Measurements from ENCODE around the gene GPATCH2L.

GPATCH2L gene

DNA sequence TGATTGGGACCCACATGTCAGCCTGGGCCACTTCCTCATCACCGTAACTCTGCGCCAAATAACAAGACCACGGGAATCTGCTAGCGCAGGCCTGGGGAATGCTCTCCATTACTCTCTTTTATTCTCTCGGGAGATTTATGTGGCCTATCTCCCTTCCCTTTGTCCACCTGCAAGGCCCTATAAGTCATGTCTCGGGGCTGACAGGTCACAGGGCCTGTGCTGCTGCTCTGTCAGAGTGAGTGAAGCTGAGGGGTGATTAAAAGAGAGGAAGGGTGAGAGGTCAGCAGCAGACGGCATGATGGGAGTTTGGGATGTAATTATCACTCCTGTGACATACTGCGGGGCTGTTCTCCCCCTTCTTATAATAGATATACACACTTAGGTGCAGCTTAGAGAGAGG lies 26.2 kb upstream of the GPATCH2L start:
- Histone ChIP-seq H3K4me2 (ENCODE audit: low read length) (no peak overlapping the region), H3K4me3 (ENCODE audit: low read length) (no peak overlapping the region), H3K27me3 (ENCODE audit: low read depth, low read length) (no peaks in the 10 kb centered on the region), H3K79me2 (ENCODE audit: low read length) (no peaks in the 10 kb centered on the region), H3K4me1 (ENCODE audit: low read length) (peaks cover 14% of the 10 kb centered on the region), H3K27ac (ENCODE audit: low read length) (no peak overlapping the region), H3K9me3 (ENCODE audit: insufficient read depth, low read length) (no peaks in the 10 kb centered on the region), H4K20me1 (ENCODE audit: insufficient read depth, low read length) (no peaks in the 10 kb centered on the region), H2AFZ (ENCODE audit: low read depth, low read length) (no peak overlapping the region), H3K36me3 (replicated peaks; ENCODE audit: low read depth, low read length) (no peaks in the 10 kb centered on the region), H3K9ac (ENCODE audit: low read length) (no peak overlapping the region)
- TF ChIP-seq, protein P1, sequence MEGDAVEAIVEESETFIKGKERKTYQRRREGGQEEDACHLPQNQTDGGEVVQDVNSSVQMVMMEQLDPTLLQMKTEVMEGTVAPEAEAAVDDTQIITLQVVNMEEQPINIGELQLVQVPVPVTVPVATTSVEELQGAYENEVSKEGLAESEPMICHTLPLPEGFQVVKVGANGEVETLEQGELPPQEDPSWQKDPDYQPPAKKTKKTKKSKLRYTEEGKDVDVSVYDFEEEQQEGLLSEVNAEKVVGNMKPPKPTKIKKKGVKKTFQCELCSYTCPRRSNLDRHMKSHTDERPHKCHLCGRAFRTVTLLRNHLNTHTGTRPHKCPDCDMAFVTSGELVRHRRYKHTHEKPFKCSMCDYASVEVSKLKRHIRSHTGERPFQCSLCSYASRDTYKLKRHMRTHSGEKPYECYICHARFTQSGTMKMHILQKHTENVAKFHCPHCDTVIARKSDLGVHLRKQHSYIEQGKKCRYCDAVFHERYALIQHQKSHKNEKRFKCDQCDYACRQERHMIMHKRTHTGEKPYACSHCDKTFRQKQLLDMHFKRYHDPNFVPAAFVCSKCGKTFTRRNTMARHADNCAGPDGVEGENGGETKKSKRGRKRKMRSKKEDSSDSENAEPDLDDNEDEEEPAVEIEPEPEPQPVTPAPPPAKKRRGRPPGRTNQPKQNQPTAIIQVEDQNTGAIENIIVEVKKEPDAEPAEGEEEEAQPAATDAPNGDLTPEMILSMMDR (IDR thresholded peaks at IDR 0.05; ENCODE audit: low read depth, low read length): no peak
- no peak for TF ChIP-seq EZH2phosphoT487 (IDR thresholded peaks at IDR 0.05; ENCODE audit: low read depth)

DNA sequence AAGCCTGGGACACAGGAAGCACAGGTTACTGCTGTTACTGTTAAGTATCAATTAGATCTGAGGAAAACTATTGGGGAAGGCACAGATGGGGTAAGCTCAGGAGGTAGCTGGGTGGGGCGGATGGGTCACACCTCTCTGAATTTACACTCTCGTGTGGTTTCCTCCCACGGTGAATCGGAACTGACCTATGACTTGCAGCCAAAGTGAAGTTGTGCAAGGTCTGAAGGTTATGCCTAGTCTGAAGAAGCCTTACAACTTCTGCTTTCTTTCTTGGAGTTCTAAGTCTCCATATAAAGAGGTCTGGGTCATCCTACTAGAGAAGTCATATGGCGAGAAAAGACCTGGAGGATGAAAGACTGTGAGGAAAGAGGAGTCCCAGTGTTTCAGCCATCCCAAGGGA lies 25.6 kb upstream of the GPATCH2L start:
- no peak for TF ChIP-seq EZH2phosphoT487 (IDR thresholded peaks at IDR 0.05; ENCODE audit: low read depth)
- TF ChIP-seq, protein P1 (IDR thresholded peaks at IDR 0.05; ENCODE audit: low read depth, low read length): no peak
- H2AFZ ChIP-seq (ENCODE audit: low read depth, low read length): no peak overlapping the region
- no peaks in the 10 kb centered on the region for H3K9me3 ChIP-seq (ENCODE audit: insufficient read depth, low read length)
- no peaks in the 10 kb centered on the region for H4K20me1 ChIP-seq (ENCODE audit: insufficient read depth, low read length)
- H3K4me1 ChIP-seq (ENCODE audit: low read length): peaks cover 8% of the 10 kb centered on the region
- no peak overlapping the region for H3K9ac ChIP-seq (ENCODE audit: low read length)
- H3K79me2 ChIP-seq (ENCODE audit: low read length): no peaks in the 10 kb centered on the region
- H3K4me2 ChIP-seq (ENCODE audit: low read length): no peak overlapping the region
- H3K4me3 ChIP-seq (ENCODE audit: low read length): no peak overlapping the region
- no peaks in the 10 kb centered on the region for H3K27me3 ChIP-seq (ENCODE audit: low read depth, low read length)
- no peak overlapping the region for H3K27ac ChIP-seq (ENCODE audit: low read length)
- H3K36me3 ChIP-seq (replicated peaks; ENCODE audit: low read depth, low read length): no peaks in the 10 kb centered on the region

DNA sequence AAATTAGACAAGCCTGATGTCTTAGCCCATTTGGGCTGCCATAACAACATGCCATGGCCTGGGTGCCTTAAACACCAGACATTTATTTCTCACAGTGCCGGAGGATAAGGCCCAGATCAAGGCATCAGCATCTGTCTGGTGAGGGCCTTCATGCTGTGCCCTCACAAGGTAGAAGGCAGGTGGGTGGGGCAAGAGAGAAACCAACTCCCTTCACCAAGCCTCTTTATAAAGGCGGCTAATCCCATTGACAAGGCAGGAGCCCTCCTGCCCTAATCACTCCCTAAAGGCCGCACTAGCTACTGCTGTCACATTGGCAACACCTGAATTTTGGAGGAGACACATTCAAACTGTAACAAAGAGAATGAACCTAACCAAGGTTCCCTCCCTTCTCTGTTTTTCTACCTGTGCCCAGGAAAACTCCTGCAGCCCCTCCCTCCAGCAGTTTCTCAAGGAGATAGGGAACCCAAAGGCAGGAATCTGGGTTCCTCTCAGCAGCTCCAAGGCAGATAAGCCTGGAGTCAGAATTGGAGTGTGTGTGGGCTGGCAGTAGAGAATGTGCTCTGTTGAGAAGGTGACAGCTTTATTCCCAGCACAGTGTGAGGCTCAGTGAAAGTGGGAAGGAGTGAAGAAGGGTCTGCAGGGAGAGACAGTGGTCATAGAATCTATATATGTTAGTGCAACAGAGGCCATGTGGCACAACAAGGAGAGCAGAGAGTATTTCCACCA lies 21.7 kb upstream of the GPATCH2L start:
- no peak overlapping the region for H3K9ac ChIP-seq (ENCODE audit: low read length)
- no peaks in the 10 kb centered on the region for H3K9me3 ChIP-seq (ENCODE audit: insufficient read depth, low read length)
- H3K36me3 ChIP-seq (replicated peaks; ENCODE audit: low read depth, low read length): no peaks in the 10 kb centered on the region
- no peak overlapping the region for H3K4me2 ChIP-seq (ENCODE audit: low read length)
- H4K20me1 ChIP-seq (ENCODE audit: insufficient read depth, low read length): no peaks in the 10 kb centered on the region
- no peaks in the 10 kb centered on the region for H3K27me3 ChIP-seq (ENCODE audit: low read depth, low read length)
- no peaks in the 10 kb centered on the region for H3K4me1 ChIP-seq (ENCODE audit: low read length)
- H3K4me3 ChIP-seq (ENCODE audit: low read length): no peak overlapping the region
- no peak overlapping the region for H2AFZ ChIP-seq (ENCODE audit: low read depth, low read length)
- no peak for TF ChIP-seq EZH2phosphoT487 (IDR thresholded peaks at IDR 0.05; ENCODE audit: low read depth)
- TF ChIP-seq, protein P1 (IDR thresholded peaks at IDR 0.05; ENCODE audit: low read depth, low read length): no peak
- H3K27ac ChIP-seq (ENCODE audit: low read length): no peak overlapping the region
- no peaks in the 10 kb centered on the region for H3K79me2 ChIP-seq (ENCODE audit: low read length)

DNA sequence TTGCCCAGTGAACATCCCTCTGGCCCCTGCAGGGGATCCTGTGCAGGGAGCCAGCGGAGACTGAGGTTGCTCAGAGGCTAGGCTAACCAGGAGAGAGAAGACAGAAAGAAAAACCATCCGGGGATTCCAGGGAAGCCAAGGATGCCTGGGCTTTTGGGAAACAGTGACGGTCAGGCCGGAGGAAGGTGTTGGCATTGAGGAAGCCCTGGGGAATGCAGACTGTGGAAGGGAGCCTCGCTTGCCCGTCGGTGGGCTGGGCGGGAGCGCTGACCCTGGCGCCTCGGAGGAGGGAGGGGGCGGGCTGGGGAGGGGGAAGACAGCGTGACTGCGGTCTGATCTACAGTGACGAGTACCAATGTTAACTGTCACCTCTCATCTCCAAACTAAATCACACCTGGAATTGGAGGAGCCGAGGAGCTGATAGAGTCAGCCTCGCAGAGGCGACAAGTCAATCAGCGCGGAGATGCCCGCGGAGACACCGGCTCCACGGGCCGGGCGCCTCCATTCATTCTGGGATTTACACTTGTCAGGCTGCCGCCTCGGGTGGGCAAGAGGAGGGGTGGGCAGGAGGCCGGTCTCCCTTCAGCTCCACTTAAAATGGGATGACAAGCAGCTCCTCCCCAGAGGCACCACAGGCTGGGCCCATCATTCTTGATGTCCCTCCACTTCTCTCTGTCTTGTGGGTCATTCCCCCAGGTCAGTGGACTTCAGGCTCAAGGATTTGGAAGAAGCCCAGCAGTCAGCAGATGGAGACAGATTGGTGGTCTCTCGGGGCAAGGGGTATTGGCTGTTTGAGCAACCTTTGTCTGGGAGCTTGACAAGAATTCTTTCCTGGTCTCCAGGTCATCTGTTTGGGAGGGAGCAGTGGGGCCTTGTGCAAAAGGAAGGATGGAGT lies 20.4 kb upstream of the GPATCH2L start:
- no peak overlapping the region for H3K4me2 ChIP-seq (ENCODE audit: low read length)
- no peaks in the 10 kb centered on the region for H3K9me3 ChIP-seq (ENCODE audit: insufficient read depth, low read length)
- no peak overlapping the region for H2AFZ ChIP-seq (ENCODE audit: low read depth, low read length)
- no peak overlapping the region for H3K27ac ChIP-seq (ENCODE audit: low read length)
- H3K4me3 ChIP-seq (ENCODE audit: low read length): no peak overlapping the region
- no peak overlapping the region for H3K9ac ChIP-seq (ENCODE audit: low read length)
- TF ChIP-seq EZH2phosphoT487 (IDR thresholded peaks at IDR 0.05; ENCODE audit: low read depth): no peak
- TF ChIP-seq, protein P1 (IDR thresholded peaks at IDR 0.05; ENCODE audit: low read depth, low read length): no peak
- no peaks in the 10 kb centered on the region for H3K4me1 ChIP-seq (ENCODE audit: low read length)
- H3K36me3 ChIP-seq (replicated peaks; ENCODE audit: low read depth, low read length): no peaks in the 10 kb centered on the region
- H4K20me1 ChIP-seq (ENCODE audit: insufficient read depth, low read length): no peaks in the 10 kb centered on the region
- H3K27me3 ChIP-seq (ENCODE audit: low read depth, low read length): no peaks in the 10 kb centered on the region
- H3K79me2 ChIP-seq (ENCODE audit: low read length): no peaks in the 10 kb centered on the region
